Kidney tubule cell (primary cell): ENCODE results near the gene ATP1B3.
"Not testable (repeated sequence)": the region's sequence is repeated elsewhere in the genome, so short reads cannot be mapped to it uniquely, and the experiment has no call there.

Experiments
- DNase-seq: peaks from one replicate; pipeline ENCODE4 v3.0.0-alpha.2; 2018; ENCODE audit warnings: low spot score

ATP1B3 gene

DNA sequence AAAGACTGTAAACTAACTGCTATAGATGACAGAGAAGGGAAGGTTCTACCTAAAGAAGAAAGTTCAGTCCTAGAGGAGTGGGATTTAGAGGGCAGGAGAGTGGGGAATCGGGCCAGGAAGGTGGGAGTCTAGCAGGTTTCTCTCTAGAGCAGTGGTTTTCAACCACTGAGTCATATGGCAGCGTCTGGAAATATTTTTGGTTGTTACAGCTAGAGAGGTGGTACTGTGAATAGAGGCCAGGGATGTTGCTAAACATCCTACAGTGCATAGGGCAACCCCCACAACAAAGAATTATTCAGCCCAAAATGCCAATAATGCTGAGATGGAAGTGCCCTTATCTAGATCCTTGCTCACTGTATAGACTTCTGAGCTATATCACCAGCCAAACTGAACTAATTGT is 28.7 kb downstream of the ATP1B3 start:
- DNase-seq: no peak

GRCh38 chr3:141909408-141909807 is 33.0 kb downstream of the ATP1B3 start:
- DNase-seq: no peak

- DNase-seq: not testable (repeated sequence)
Observed at GRCh38 chr3:141909986-141910385, 33.5 kb downstream of the ATP1B3 start.

GRCh38 chr3:141913150-141913811 is 36.8 kb downstream of the ATP1B3 start:
- DNase-seq: peak; percentile 61

GRCh38 chr3:141914311-141914710 is 37.9 kb downstream of the ATP1B3 start:
- DNase-seq: no peak

DNA sequence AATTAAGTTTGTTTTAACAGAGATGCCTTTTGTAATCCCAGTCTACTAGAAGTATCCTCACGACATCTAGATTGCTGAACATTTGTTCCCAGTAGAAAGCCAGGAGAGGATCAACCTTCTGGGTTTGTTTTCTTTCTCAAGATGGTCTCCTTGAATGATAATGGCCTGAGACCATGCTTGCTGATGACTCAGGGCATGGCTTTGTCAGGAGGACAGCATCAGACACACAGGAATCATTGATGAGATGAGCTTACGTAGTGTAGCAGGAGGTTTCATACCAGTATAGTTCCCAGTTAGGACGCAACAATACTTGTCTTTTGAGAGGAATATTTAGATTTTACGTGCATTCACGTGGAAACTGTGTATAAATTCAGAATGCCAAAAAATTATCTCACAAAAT is 38.6 kb downstream of the ATP1B3 start:
- DNase-seq: peak; percentile 33

- DNase-seq: no peak
Observed at GRCh38 chr3:141915766-141916165, 39.3 kb downstream of the ATP1B3 start.

GRCh38 chr3:141920701-141921100 is 44.3 kb downstream of the ATP1B3 start:
- no peak for DNase-seq

DNA sequence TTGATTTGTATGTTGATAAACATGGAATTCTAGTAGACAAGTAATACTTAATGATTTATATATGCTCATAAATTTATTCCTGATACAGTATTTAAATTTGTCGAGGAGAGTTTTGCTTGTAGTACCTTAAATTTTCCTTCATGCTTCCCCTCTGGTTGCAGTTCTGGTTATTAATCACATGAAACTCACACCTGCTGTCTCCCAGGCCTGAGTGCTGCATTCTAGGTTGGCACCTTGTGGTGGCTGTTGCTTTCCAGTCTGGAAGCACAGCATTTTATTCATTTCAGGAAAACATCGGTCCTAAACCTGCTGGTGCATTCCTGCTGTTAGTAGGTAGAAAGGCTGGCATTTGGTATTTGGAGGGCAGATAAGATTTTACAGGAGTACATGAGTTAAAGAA is 44.9 kb downstream of the ATP1B3 start:
- DNase-seq: no peak

DNA sequence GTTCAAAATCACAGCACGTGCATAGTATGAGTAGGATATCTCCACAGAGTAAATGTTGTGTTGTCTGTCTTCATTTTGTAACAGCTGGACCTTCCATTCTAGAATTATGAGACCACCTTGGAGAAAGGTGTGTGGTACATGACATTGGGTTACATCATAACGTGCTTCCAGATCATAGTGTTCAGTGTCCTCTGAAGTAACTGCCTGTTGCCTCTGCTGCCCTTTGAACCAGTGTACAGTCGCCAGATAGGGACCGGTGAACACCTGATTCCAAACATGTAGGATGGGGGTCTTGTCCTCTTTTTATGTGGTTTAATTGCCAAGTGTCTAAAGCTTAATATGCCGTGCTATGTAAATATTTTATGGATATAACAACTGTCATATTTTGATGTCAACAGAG is 49.2 kb downstream of the ATP1B3 start:
- DNase-seq: not testable (repeated sequence)

DNA sequence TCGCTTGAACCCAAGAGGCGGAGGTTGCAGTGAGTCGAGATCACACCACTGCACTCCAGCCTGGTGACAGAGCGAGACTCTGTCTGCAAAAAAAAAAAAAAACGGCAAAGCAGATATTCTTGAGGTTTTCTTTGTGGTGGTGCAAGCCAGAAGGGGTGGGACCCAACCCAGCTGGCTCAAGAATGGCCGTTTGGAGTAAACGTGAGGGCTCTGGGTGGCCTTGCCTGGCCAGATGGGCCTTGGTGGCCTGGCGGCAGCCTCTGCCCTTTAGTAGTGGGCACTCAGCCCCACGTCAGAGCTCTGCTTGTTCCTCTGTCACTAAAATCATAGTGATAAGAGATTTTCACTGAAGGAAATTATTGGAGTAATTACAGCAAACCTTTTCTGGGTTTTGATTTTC is 50.5 kb downstream of the ATP1B3 start:
- DNase-seq: no peak

- DNase-seq: no peak
Observed at GRCh38 chr3:141928631-141929270, 52.3 kb downstream of the ATP1B3 start.

- no peak for DNase-seq
Observed at GRCh38 chr3:141929341-141929995, 53.0 kb downstream of the ATP1B3 start.

DNA sequence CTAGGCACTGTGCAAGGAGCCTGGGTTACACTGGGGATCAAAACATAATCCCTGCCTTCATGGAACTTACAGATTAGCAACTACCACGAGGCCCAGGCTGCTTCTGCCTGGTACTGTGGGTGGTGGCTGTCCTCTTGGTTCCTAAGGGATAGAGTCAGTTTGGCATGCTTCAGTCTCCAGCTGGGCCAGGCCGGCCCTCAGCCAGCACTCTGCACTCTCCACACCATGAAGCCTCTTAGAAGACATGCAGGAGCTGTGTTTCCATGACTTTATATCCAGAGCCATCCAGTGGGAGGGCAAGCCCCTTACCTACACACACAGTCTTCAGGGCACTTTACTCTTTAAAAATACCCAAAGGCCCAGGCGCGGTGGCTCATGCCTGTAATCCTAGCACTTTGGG is 54.4 kb downstream of the ATP1B3 start:
- no peak for DNase-seq

DNA sequence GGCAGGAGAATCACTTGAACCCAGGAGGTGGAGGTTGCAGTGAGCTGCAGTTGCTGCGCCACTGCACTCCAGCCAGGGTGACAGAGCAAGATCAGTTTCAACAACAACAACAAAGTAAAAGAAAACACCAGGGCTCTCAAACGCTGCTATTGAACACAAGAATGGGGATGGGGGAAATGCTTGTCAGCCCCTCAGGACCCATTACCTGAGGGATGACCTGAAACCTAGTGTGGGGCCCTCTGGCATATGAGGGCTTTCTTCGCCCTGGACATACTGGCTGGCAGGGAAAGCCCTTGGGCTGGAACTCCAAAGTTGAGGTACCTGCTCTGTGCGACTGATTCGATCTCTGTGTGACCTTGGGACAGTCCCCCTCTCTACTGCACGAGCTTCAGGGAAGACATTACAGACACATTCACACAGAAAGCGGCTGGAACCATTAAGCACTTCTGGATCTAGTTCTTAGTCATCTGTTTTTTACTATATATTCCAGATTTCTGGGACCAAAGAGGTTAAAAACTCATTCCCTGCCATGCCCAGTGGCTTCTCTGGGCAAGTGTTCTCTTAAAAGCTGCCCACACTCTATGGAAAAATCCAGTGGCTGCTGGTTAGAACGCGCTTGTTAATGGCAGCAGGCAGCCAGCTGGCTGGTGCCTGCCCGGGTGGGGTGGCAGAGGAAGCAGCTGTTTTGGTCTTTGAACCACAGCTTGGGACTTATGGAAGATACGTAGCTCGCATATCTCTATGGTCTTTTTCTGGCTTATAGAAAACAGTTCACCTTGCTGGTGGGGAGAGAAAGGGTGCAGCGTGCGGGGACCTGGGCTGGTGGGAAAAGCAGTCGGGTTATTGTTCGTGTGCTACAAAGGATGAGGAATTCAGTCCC is 57.2 kb downstream of the ATP1B3 start:
- DNase-seq: no peak

GRCh38 chr3:141934354-141934753 is 57.9 kb downstream of the ATP1B3 start:
- no peak for DNase-seq

- no peak for DNase-seq
Observed at GRCh38 chr3:141938011-141938500, 61.6 kb downstream of the ATP1B3 start.

DNA sequence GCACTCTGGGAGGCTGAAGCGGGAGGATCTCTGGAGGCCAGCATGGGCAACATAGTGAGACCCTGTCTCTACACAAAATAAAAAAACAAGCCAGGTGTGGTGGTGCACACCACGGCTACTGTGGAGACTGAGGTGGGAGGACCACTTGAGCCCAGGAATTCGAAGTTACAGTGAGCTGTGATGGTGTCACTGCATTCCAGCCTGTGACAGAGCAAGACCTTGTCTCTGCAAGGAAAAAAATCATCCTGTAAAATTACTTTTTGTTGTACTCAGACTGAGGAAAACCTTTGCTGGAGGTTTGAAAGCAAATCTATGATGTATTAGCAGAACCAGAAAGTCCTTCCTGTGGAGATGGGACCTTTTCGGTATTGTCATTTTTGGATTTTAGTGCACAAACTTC is 63.3 kb downstream of the ATP1B3 start:
- peak; percentile 52 for DNase-seq

- DNase-seq: peak; percentile 91
Observed at GRCh38 chr3:141940194-141940776, 63.8 kb downstream of the ATP1B3 start.

- peak; percentile 5 for DNase-seq
Observed at GRCh38 chr3:141941093-141941492, 64.7 kb downstream of the ATP1B3 start.

GRCh38 chr3:141942006-141942405 is 65.6 kb downstream of the ATP1B3 start:
- DNase-seq: no peak
